SK-N-SH treated with all-trans-retinoic acid at 6 μM for 48 hours (cell line): ENCODE results near the gene LRRC4C.

Source experiments
- ATAC-seq: fragments of 200-7000 bp; cut with Tn5 transposase; 3 replicates; pipeline ENCODE4 v1.9.1; 2020; ENCODE audit warnings: mild to moderate bottlenecking, moderate library complexity
- ARNTL ChIP-seq: fragments of 450-650 bp; formaldehyde crosslinking; IDR thresholded peaks from 2 replicates; pipeline ENCODE4 v1.5.0; 2020; ENCODE audit warnings: low read depth, mild to moderate bottlenecking, moderate library complexity, borderline replicate concordance
- BACH2 ChIP-seq: fragments of 250-450 bp; sonication (Bioruptor Pico); IDR thresholded peaks from 2 replicates; pipeline ENCODE4 v1.9.0; 2021; ENCODE audit warnings: mild to moderate bottlenecking, borderline replicate concordance
- CREB5 ChIP-seq: fragments of 250-450 bp; sonication (Bioruptor Pico); IDR thresholded peaks from 2 replicates; pipeline ENCODE4 v1.5.1; 2020; ENCODE audit warnings: low read depth, mild to moderate bottlenecking, moderate library complexity
- CSDC2 ChIP-seq: fragments of 250-450 bp; sonication (Bioruptor Pico); IDR thresholded peaks from 2 replicates; pipeline ENCODE4 v1.5.0; 2020; ENCODE audit warnings: mild to moderate bottlenecking, moderate library complexity
- ESRRG ChIP-seq: fragments of 250-450 bp; sonication (Bioruptor Pico); IDR thresholded peaks from 2 replicates; pipeline ENCODE4 v1.6.1; 2021; ENCODE audit warnings: mild to moderate bottlenecking
- GLIS3 ChIP-seq: fragments of 250-450 bp; sonication (Bioruptor Pico); IDR thresholded peaks from 2 replicates; pipeline ENCODE4 v1.5.0; 2020; ENCODE audit warnings: mild to moderate bottlenecking, moderate library complexity
- ISL1 ChIP-seq: fragments of 250-450 bp; sonication (Bioruptor Pico); IDR thresholded peaks from 2 replicates; pipeline ENCODE4 v2.1.2; 2022; ENCODE audit warnings: mild to moderate bottlenecking, moderate library complexity
- OSR1 ChIP-seq: fragments of 250-450 bp; sonication (Bioruptor Pico); IDR thresholded peaks from 2 replicates; pipeline ENCODE4 v1.8.0; 2022; ENCODE audit warnings: moderate library complexity, mild to moderate bottlenecking, inconsistent platforms
- PATZ1 ChIP-seq: fragments of 250-450 bp; sonication (Bioruptor Pico); IDR thresholded peaks from 2 replicates; pipeline ENCODE4 v1.8.0; 2020; ENCODE audit warnings: mild to moderate bottlenecking, moderate library complexity, borderline replicate concordance
- PPARA ChIP-seq: fragments of 250-450 bp; sonication (Bioruptor Pico); IDR thresholded peaks from 2 replicates; pipeline ENCODE4 v1.5.0; 2020; ENCODE audit warnings: mild to moderate bottlenecking, borderline replicate concordance
- RARB ChIP-seq: fragments of 250-450 bp; sonication (Bioruptor Pico); IDR thresholded peaks from 2 replicates; pipeline ENCODE4 v1.8.0; 2021; ENCODE audit warnings: mild to moderate bottlenecking, moderate library complexity
- SNAI2 ChIP-seq: fragments of 250-450 bp; sonication (Bioruptor Pico); IDR thresholded peaks from 2 replicates; pipeline ENCODE4 v1.5.0; 2020; ENCODE audit warnings: mild to moderate bottlenecking, moderate library complexity
- TCF4 ChIP-seq: fragments of 250-450 bp; sonication (Bioruptor Pico); IDR thresholded peaks from 2 replicates; pipeline ENCODE4 v1.8.0; 2021; ENCODE audit warnings: mild to moderate bottlenecking, moderate library complexity, borderline replicate concordance
- TOX ChIP-seq: fragments of 250-450 bp; sonication (Bioruptor Pico); IDR thresholded peaks from 2 replicates; pipeline ENCODE4 v1.8.0; 2021; ENCODE audit warnings: mild to moderate bottlenecking, moderate library complexity, borderline replicate concordance
- ZC3H10 ChIP-seq: fragments of 250-450 bp; sonication (Bioruptor Pico); IDR thresholded peaks from 2 replicates; pipeline ENCODE4 v1.5.1; 2021; ENCODE audit warnings: mild to moderate bottlenecking, moderate library complexity
- ZFP3 ChIP-seq: fragments of 250-450 bp; sonication (Bioruptor Pico); IDR thresholded peaks from 2 replicates; pipeline ENCODE4 v1.5.0; 2020; ENCODE audit warnings: mild to moderate bottlenecking, moderate library complexity
- ZNF565 ChIP-seq: fragments of 450-650 bp; formaldehyde crosslinking; conservative IDR thresholded peaks from 2 replicates; pipeline ENCODE4 v1.5.0; 2020; ENCODE audit warnings: low read depth, mild to moderate bottlenecking, moderate library complexity
- ZNF70 ChIP-seq: fragments of 450-650 bp; formaldehyde crosslinking; IDR thresholded peaks from 2 replicates; pipeline ENCODE4 v1.5.0; 2020; ENCODE audit warnings: mild to moderate bottlenecking, moderate library complexity
- ZNF8 ChIP-seq: fragments of 450-650 bp; formaldehyde crosslinking; IDR thresholded peaks from 2 replicates; pipeline ENCODE4 v1.5.0; 2020; ENCODE audit warnings: mild to moderate bottlenecking, moderate library complexity
- TF ChIP-seq, protein P1 (sequence below): fragments of 250-450 bp; sonication (Bioruptor Pico); IDR thresholded peaks from 2 replicates; pipeline ENCODE4 v1.8.0; 2021; ENCODE audit warnings: low read depth, mild to moderate bottlenecking, moderate library complexity, borderline replicate concordance
- TF ChIP-seq, protein P2 (sequence below): fragments of 250-450 bp; sonication (Bioruptor Pico); IDR thresholded peaks from 2 replicates; pipeline ENCODE4 v1.5.1; 2021; ENCODE audit warnings: mild to moderate bottlenecking, moderate library complexity
- TF ChIP-seq, protein P3 (sequence below): fragments of 250-450 bp; sonication (Bioruptor Pico); IDR thresholded peaks from 2 replicates; pipeline ENCODE4 v1.5.0; 2020; ENCODE audit warnings: mild to moderate bottlenecking, moderate library complexity

LRRC4C gene

DNA sequence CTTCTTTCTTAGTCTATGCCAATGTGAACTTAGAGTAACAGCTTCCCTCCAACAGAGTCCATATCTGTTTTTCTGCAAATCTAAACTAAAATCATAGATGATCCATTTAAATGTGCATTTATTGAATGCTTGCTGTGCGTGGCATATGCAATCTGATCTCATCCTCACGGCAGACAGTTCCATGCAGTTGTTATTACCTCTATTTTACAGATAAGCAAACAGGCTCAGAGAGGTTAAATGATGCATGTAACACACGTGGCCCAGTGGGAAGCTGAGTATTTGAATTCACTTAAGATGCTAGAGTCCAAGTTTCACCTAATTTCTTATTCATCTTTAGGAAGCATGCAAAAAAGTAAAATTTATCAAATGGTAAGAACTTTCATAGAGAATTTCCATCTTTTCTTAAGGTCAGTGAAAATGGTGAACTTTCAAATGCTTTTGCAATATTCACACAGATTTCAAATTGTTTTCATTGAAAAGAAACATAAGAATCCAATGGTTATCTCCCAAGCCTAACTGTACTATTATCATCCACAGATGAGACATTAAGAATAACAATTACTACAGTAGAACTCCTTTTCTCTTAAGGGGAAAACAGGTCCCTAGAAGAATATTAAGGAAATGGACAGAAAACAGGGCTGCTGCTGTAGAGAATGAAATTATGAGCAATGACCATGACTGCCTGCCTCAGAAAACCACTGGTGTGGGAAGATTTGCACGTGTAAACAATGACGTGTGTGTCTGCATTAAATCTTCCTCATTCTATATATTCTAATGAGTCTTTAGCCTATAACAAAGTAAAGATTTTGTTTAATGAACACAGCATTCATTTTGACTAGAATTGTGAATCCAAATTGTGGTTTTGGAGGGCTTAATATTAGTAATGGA is 1171.3 kb downstream of the LRRC4C start:
- no peak for TF ChIP-seq TCF4 (CRISPR knock-in tag)
- no peak for TF ChIP-seq ZNF70 (CRISPR knock-in tag)
- TF ChIP-seq GLIS3 (CRISPR knock-in tag): no peak
- no peak for TF ChIP-seq RARB (CRISPR knock-in tag)
- TF ChIP-seq ZC3H10 (CRISPR knock-in tag): no peak
- TF ChIP-seq, protein P1, sequence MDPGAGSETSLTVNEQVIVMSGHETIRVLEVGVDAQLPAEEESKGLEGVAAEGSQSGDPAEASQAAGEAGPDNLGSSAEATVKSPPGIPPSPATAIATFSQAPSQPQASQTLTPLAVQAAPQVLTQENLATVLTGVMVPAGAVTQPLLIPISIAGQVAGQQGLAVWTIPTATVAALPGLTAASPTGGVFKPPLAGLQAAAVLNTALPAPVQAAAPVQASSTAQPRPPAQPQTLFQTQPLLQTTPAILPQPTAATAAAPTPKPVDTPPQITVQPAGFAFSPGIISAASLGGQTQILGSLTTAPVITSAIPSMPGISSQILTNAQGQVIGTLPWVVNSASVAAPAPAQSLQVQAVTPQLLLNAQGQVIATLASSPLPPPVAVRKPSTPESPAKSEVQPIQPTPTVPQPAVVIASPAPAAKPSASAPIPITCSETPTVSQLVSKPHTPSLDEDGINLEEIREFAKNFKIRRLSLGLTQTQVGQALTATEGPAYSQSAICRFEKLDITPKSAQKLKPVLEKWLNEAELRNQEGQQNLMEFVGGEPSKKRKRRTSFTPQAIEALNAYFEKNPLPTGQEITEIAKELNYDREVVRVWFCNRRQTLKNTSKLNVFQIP (CRISPR knock-in tag): no peak
- TF ChIP-seq, protein P2, sequence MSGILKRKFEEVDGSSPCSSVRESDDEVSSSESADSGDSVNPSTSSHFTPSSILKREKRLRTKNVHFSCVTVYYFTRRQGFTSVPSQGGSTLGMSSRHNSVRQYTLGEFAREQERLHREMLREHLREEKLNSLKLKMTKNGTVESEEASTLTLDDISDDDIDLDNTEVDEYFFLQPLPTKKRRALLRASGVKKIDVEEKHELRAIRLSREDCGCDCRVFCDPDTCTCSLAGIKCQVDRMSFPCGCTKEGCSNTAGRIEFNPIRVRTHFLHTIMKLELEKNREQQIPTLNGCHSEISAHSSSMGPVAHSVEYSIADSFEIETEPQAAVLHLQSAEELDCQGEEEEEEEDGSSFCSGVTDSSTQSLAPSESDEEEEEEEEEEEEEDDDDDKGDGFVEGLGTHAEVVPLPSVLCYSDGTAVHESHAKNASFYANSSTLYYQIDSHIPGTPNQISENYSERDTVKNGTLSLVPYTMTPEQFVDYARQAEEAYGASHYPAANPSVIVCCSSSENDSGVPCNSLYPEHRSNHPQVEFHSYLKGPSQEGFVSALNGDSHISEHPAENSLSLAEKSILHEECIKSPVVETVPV (CRISPR knock-in tag): no peak
- TF ChIP-seq CSDC2 (CRISPR knock-in tag): no peak
- TF ChIP-seq ZNF8 (CRISPR knock-in tag): no peak
- no peak for TF ChIP-seq ARNTL (CRISPR knock-in tag)
- TF ChIP-seq ZNF565 (CRISPR knock-in tag): no peak
- no peak for TF ChIP-seq PPARA (CRISPR knock-in tag)
- no peak for TF ChIP-seq TOX (CRISPR knock-in tag)
- TF ChIP-seq SNAI2 (CRISPR knock-in tag): no peak
- TF ChIP-seq CREB5 (CRISPR knock-in tag): no peak
- no peak for TF ChIP-seq BACH2 (CRISPR knock-in tag)
- no peak for TF ChIP-seq ISL1
- TF ChIP-seq ESRRG: no peak
- no peak for TF ChIP-seq OSR1 (CRISPR knock-in tag)
- ATAC-seq: no peak

DNA sequence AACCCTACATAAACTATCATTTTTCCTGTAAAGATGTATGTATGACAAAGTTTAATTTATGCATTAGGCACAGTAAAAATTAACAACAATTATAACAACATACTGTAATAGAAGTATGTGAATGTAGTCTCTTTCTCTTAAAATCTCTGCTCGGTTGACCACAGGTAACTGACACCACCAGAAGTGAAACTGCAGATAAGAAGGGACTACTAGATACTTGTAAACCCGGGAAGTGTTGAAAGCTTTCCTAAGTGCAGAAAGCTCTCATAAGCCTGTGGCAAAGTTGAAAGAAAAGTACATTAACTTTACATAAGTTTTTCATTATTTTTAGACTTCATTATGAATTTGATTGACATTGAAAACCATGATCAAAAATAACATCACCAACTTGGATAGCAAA is 1173.3 kb downstream of the LRRC4C start:
- TF ChIP-seq, protein P3, sequence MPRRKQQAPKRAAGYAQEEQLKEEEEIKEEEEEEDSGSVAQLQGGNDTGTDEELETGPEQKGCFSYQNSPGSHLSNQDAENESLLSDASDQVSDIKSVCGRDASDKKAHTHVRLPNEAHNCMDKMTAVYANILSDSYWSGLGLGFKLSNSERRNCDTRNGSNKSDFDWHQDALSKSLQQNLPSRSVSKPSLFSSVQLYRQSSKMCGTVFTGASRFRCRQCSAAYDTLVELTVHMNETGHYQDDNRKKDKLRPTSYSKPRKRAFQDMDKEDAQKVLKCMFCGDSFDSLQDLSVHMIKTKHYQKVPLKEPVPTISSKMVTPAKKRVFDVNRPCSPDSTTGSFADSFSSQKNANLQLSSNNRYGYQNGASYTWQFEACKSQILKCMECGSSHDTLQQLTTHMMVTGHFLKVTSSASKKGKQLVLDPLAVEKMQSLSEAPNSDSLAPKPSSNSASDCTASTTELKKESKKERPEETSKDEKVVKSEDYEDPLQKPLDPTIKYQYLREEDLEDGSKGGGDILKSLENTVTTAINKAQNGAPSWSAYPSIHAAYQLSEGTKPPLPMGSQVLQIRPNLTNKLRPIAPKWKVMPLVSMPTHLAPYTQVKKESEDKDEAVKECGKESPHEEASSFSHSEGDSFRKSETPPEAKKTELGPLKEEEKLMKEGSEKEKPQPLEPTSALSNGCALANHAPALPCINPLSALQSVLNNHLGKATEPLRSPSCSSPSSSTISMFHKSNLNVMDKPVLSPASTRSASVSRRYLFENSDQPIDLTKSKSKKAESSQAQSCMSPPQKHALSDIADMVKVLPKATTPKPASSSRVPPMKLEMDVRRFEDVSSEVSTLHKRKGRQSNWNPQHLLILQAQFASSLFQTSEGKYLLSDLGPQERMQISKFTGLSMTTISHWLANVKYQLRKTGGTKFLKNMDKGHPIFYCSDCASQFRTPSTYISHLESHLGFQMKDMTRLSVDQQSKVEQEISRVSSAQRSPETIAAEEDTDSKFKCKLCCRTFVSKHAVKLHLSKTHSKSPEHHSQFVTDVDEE: no peak
- TF ChIP-seq TOX (CRISPR knock-in tag) (no peak), PPARA (CRISPR knock-in tag) (no peak), ESRRG (no peak), ZFP3 (CRISPR knock-in tag) (no peak), OSR1 (CRISPR knock-in tag) (no peak), ZNF565 (CRISPR knock-in tag) (no peak), PATZ1 (CRISPR knock-in tag) (no peak), TCF4 (CRISPR knock-in tag) (no peak), ZNF70 (CRISPR knock-in tag) (no peak), SNAI2 (CRISPR knock-in tag) (no peak), ZC3H10 (CRISPR knock-in tag) (no peak), CSDC2 (CRISPR knock-in tag) (no peak), ZNF8 (CRISPR knock-in tag) (no peak)
- TF ChIP-seq, protein P2 (CRISPR knock-in tag): no peak
- TF ChIP-seq, protein P1 (CRISPR knock-in tag): no peak
- no peak for ATAC-seq
